Measurements from ENCODE around the gene LARGE2.

LARGE2 gene

DNA sequence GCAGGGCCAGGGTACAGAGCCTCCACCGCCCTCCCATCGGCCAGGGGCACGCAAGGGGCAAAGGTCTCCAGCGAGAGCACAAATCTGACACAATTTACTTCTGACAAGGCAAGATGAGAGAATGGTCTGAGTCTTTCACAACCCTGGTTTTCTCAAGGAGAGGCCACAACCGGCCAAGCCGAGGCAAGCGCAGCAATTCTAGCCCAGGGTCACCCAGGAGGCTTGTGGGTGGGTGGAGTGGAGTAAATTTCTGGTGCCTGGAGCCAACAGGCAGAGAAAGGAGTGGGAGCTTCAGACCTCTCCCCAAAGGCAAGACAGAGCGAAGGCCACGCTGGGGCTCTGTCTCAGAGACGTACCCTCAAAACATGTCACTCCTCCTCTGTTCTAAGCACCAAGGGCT is 9.3 kb downstream of the LARGE2 start:
- TF ChIP-seq SIN3A (IDR thresholded peaks at IDR 0.05; ENCODE audit: borderline replicate concordance, insufficient read depth, low read length) (no peak), FOXP2 (optimal IDR thresholded peaks at IDR 0.05; ENCODE audit: borderline replicate concordance, extremely low read depth, extremely low read length, insufficient read depth) (no peak), POLR2AphosphoS5 (IDR thresholded peaks at IDR 0.05; ENCODE audit: low read depth, low read length) (no peak), TAF1 (IDR thresholded peaks at IDR 0.05; ENCODE audit: borderline replicate concordance, insufficient read depth, low read length) (no peak)
- TF ChIP-seq, protein P1, sequence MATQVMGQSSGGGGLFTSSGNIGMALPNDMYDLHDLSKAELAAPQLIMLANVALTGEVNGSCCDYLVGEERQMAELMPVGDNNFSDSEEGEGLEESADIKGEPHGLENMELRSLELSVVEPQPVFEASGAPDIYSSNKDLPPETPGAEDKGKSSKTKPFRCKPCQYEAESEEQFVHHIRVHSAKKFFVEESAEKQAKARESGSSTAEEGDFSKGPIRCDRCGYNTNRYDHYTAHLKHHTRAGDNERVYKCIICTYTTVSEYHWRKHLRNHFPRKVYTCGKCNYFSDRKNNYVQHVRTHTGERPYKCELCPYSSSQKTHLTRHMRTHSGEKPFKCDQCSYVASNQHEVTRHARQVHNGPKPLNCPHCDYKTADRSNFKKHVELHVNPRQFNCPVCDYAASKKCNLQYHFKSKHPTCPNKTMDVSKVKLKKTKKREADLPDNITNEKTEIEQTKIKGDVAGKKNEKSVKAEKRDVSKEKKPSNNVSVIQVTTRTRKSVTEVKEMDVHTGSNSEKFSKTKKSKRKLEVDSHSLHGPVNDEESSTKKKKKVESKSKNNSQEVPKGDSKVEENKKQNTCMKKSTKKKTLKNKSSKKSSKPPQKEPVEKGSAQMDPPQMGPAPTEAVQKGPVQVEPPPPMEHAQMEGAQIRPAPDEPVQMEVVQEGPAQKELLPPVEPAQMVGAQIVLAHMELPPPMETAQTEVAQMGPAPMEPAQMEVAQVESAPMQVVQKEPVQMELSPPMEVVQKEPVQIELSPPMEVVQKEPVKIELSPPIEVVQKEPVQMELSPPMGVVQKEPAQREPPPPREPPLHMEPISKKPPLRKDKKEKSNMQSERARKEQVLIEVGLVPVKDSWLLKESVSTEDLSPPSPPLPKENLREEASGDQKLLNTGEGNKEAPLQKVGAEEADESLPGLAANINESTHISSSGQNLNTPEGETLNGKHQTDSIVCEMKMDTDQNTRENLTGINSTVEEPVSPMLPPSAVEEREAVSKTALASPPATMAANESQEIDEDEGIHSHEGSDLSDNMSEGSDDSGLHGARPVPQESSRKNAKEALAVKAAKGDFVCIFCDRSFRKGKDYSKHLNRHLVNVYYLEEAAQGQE (IDR thresholded peaks at IDR 0.05; ENCODE audit: insufficient read depth in 1 of 2, low read depth in 2 of 2, low read length in 2 of 2) = no peak

DNA sequence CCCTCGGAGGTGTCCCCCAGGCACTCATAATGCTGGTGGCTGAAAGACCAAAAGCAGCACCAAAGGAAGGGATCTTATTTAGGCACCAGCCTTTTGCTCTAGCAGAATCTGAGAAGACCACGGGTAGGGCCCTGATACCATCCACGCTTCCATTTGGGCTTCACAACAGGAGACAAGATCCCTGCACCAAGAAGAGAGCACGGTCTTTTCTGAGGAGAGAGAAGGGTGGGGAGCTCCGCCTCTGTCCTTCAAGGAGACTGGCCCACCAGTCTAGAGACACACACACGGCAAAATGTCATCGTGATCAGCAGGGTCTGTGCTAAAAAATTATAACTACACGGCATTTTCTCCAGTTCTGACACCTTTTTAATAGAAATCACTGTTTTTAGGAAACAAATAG is 9.8 kb downstream of the LARGE2 start:
- TF ChIP-seq SIN3A (IDR thresholded peaks at IDR 0.05; ENCODE audit: borderline replicate concordance, insufficient read depth, low read length) = no peak
- TF ChIP-seq FOXP2 (optimal IDR thresholded peaks at IDR 0.05; ENCODE audit: borderline replicate concordance, extremely low read depth, extremely low read length, insufficient read depth) = no peak
- no peak for TF ChIP-seq POLR2AphosphoS5 (IDR thresholded peaks at IDR 0.05; ENCODE audit: low read depth, low read length)
- TF ChIP-seq, protein P1 (IDR thresholded peaks at IDR 0.05; ENCODE audit: insufficient read depth in 1 of 2, low read depth in 2 of 2, low read length in 2 of 2) = no peak
- no peak for TF ChIP-seq TAF1 (IDR thresholded peaks at IDR 0.05; ENCODE audit: borderline replicate concordance, insufficient read depth, low read length)

DNA sequence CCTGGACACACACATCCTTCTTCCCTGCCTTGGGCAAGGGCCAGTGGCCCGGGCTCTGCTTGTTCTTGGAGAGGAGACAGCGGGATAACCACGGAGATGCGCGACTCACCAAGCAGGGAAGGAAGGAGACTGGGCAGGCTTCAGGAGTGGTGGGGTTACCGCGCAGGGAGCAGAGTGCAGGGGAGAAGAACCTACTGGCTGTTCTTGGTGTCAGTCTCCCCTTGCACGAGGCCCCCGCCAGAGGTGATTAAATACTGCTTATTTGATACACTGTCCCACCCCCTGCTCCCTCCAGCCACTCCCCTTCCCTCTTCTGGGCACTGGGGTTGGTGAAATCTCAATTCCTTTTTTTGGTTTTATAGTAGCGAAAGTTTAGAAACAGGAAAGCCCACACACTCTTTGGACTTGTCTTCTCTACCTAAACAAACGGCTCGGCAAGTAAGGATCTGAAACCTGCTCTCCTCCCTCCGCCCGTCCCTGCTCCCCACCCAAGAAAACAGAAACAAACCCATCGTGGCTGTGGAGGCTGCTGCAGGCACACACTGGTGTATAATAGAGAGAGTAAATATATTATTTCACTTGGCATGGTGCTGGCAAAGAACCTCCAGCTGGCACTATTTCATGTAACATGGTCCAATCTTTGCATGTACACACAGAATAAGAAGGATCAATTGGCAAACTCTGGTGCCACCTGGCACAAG is 10.8 kb downstream of the LARGE2 start:
- TF ChIP-seq POLR2AphosphoS5 (IDR thresholded peaks at IDR 0.05; ENCODE audit: low read depth, low read length) (no peak), FOXP2 (optimal IDR thresholded peaks at IDR 0.05; ENCODE audit: borderline replicate concordance, extremely low read depth, extremely low read length, insufficient read depth) (no peak), TAF1 (IDR thresholded peaks at IDR 0.05; ENCODE audit: borderline replicate concordance, insufficient read depth, low read length) (no peak), SIN3A (IDR thresholded peaks at IDR 0.05; ENCODE audit: borderline replicate concordance, insufficient read depth, low read length) (no peak)
- TF ChIP-seq, protein P1 (IDR thresholded peaks at IDR 0.05; ENCODE audit: insufficient read depth in 1 of 2, low read depth in 2 of 2, low read length in 2 of 2) = no peak

DNA sequence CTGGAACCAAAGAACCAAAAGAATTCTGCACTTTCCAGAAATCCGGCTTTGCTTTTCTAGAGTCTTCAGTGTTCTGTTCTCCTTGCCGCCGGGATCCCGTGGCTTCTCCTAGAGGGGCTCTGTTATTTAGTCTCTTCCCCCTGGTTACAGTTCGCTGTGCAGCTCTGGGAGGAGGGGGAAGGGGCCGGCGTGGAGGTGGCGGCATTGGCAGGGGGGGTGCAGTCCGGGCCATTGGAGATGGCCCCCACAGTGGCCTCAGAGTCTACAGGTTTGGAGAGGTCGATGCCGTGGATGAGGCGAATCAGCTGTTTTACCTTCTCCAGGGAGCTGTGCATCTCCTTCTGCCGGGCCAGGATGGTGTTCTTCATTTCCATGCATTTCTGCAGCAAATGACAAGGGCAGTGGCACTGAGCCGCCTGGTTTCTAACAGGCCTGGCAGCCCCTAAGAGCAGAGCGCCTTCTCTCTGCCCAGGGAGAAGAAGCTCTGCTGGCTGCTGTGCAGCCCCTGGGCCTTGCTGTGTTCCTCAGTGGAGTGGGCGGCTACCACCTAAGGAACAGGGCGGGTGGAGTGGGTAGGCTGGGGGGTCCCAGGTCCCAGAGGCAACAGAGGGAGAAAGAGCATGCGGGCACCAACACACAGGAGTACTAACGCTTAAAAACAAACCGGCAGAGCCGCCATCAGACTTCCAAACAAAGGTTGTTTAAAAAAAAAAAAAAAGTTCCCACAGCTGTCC is 11.6 kb downstream of the LARGE2 start:
- TF ChIP-seq POLR2AphosphoS5 (IDR thresholded peaks at IDR 0.05; ENCODE audit: low read depth, low read length) = no peak
- no peak for TF ChIP-seq TAF1 (IDR thresholded peaks at IDR 0.05; ENCODE audit: borderline replicate concordance, insufficient read depth, low read length)
- TF ChIP-seq, protein P1 (IDR thresholded peaks at IDR 0.05; ENCODE audit: insufficient read depth in 1 of 2, low read depth in 2 of 2, low read length in 2 of 2) = no peak
- TF ChIP-seq FOXP2 (optimal IDR thresholded peaks at IDR 0.05; ENCODE audit: borderline replicate concordance, extremely low read depth, extremely low read length, insufficient read depth) = no peak
- no peak for TF ChIP-seq SIN3A (IDR thresholded peaks at IDR 0.05; ENCODE audit: borderline replicate concordance, insufficient read depth, low read length)

Measured in PFSK-1 (cell line).